OCI-LY3 (cell line): ENCODE measurements around the gene NID1.
A peak's percentile ranks its signal among the peaks of the same experiment; 100 is the strongest.

Experiments
- H2AFZ ChIP-seq: fragments of 200-600, 300-600 bp; shearing (Covaris generic); 2 replicates; pipeline ENCODE4 v1.6.0; 2014; ENCODE audit warnings: antibody characterized with exemption, low read depth, low read length
- H3K27ac ChIP-seq: fragments of 200-600, 300-600 bp; sonication (generic); 2 replicates; pipeline ENCODE4 v1.5.1; 2014; ENCODE audit warnings: mild to moderate bottlenecking, low read length, moderate library complexity, mixed read lengths
- H3K27me3 ChIP-seq: fragments of 200-600, 300-600 bp; sonication (generic); 2 replicates; pipeline ENCODE4 v1.6.1; 2014; ENCODE audit warnings: low read depth, low read length, mixed read lengths
- H3K36me3 ChIP-seq: fragments of 200-600, 300-600 bp; sonication (generic); replicated peaks from 2 replicates; pipeline ENCODE3; 2014; ENCODE audit warnings: low read depth, low read length, mixed read lengths
- H3K4me1 ChIP-seq: fragments of 300-600, 200-600 bp; sonication (generic); 2 replicates; pipeline ENCODE4 v1.6.1; 2014; ENCODE audit warnings: low read length, mixed read lengths
- H3K4me2 ChIP-seq: fragments of 200-600, 300-600 bp; sonication (generic); 2 replicates; pipeline ENCODE4 v1.6.1; 2014; ENCODE audit warnings: low read length, mixed read lengths
- H3K4me3 ChIP-seq: fragments of 300-600, 200-600 bp; sonication (generic); 2 replicates; pipeline ENCODE4 v1.5.1; 2014; ENCODE audit warnings: antibody characterized with exemption, mild to moderate bottlenecking, low read length, moderate library complexity
- H3K79me2 ChIP-seq: fragments of 300-600, 200-600 bp; shearing (Covaris generic); 2 replicates; pipeline ENCODE4 v1.6.1; 2014; ENCODE audit warnings: mild to moderate bottlenecking, low read length, mixed read lengths
- H3K9ac ChIP-seq: fragments of 300-600, 200-600 bp; shearing (Covaris generic); 2 replicates; pipeline ENCODE4 v1.6.0; 2014; ENCODE audit warnings: mild to moderate bottlenecking, low read length, moderate library complexity
- H3K9me3 ChIP-seq: fragments of 200-600, 300-600 bp; shearing (Covaris generic); 2 replicates; pipeline ENCODE4 v1.6.1; 2014; ENCODE audit warnings: low read length, mixed read lengths; ENCODE audit not compliant: insufficient read depth
- H4K20me1 ChIP-seq: fragments of 200-600, 300-600 bp; sonication (generic); 2 replicates; pipeline ENCODE4 v1.6.1; 2016; ENCODE audit warnings: low read length, mixed read lengths; ENCODE audit not compliant: insufficient read depth
- CTCF ChIP-seq: fragments of 200-600, 300-600 bp; sonication (generic); IDR thresholded peaks from 2 replicates; pipeline ENCODE4 v1.5.1; 2014; ENCODE audit warnings: antibody characterized with exemption, low read length, low read depth
- EZH2phosphoT487 ChIP-seq: fragments of 200-600 bp; shearing (Covaris generic); IDR thresholded peaks from 2 replicates; pipeline ENCODE4 v1.6.1; 2018; ENCODE audit warnings: antibody characterized with exemption, mixed run types, low read depth

Gene NID1

GRCh38 chr1:236066828-236067386, 2.0 kb upstream of the NID1 start:
- H3K27ac ChIP-seq, result peak overlapping the region; percentile 77

GRCh38 chr1:236066054-236066453, 1.2 kb upstream of the NID1 start:
- no peaks in the 10 kb centered on the region for H3K79me2 ChIP-seq
- H2AFZ ChIP-seq, result peak overlapping the region; percentile 96; the same call in 1 of the 2 replicates
- no peak overlapping the region for H3K4me3 ChIP-seq
- no peaks in the 10 kb centered on the region for H4K20me1 ChIP-seq
- no peaks in the 10 kb centered on the region for H3K36me3 ChIP-seq
- H3K4me1 ChIP-seq, result peaks cover 18% of the 10 kb centered on the region
- H3K4me2 ChIP-seq, result peak overlapping the region; percentile 65
- H3K9ac ChIP-seq, result no peak overlapping the region; the same call in 1 of the 2 replicates
- H3K27me3 ChIP-seq, result peaks cover 3% of the 10 kb centered on the region; the same call in 1 of the 2 replicates
- H3K27ac ChIP-seq, result peak overlapping the region; percentile 77
- peaks cover 5% of the 10 kb centered on the region; the same call in 1 of the 2 replicates for H3K9me3 ChIP-seq
- TF ChIP-seq EZH2phosphoT487, result no peak
- TF ChIP-seq CTCF, result no peak

More at GRCh38 chr1:236066828-236067386, 2.0 kb upstream of the NID1 start:
- Histone ChIP-seq H2AFZ (peak overlapping the region; percentile 96), H3K9me3 (peaks cover 5% of the 10 kb centered on the region; the same call in 1 of the 2 replicates), H3K27me3 (no peaks in the 10 kb centered on the region), H3K4me3 (peak overlapping the region; percentile 29; the same call in 1 of the 2 replicates), H3K4me2 (peak overlapping the region; percentile 65), H3K79me2 (no peaks in the 10 kb centered on the region), H3K4me1 (peaks cover 18% of the 10 kb centered on the region), H3K36me3 (no peaks in the 10 kb centered on the region), H4K20me1 (no peaks in the 10 kb centered on the region), H3K9ac (peak overlapping the region; percentile 54)
- TF ChIP-seq CTCF (no peak), EZH2phosphoT487 (no peak)

GRCh38 chr1:236065509-236066005, 667 bp upstream of the NID1 start:
- no peak overlapping the region for H3K27ac ChIP-seq
- H3K4me1 ChIP-seq, result peaks cover 18% of the 10 kb centered on the region
- no peaks in the 10 kb centered on the region for H3K79me2 ChIP-seq

More at GRCh38 chr1:236065509-236066005, 667 bp upstream of the NID1 start:
- no peak for TF ChIP-seq CTCF
- no peak for TF ChIP-seq EZH2phosphoT487
- H4K20me1 ChIP-seq, result no peaks in the 10 kb centered on the region
- H3K9me3 ChIP-seq, result peaks cover 5% of the 10 kb centered on the region; the same call in 1 of the 2 replicates
- H3K9ac ChIP-seq, result no peak overlapping the region
- H3K27me3 ChIP-seq, result peaks cover 8% of the 10 kb centered on the region
- H3K4me2 ChIP-seq, result no peak overlapping the region
- H2AFZ ChIP-seq, result no peak overlapping the region
- H3K36me3 ChIP-seq, result no peaks in the 10 kb centered on the region
- no peak overlapping the region for H3K4me3 ChIP-seq
